HG02623 (cell line): ENCODE measurements around the gene PLP2.

ENCODE experiments used
- ATAC-seq: cut with Tn5 transposase; IDR thresholded peaks from one replicate; pipeline ENCODE4 v1.9.1; 2021; ENCODE audit warnings: moderate library complexity; ENCODE audit not compliant: unreplicated experiment

Gene PLP2

GRCh38 chrX:49186125-49187027 is 14.7 kb downstream of the PLP2 start, which contains the start of gene PRICKLE3:
Gene PRICKLE3, minus strand, starts transcription at chrX:49186373. Its CDS starts 76 bp downstream, at chrX:49186297.
- ATAC-seq: no peak

DNA sequence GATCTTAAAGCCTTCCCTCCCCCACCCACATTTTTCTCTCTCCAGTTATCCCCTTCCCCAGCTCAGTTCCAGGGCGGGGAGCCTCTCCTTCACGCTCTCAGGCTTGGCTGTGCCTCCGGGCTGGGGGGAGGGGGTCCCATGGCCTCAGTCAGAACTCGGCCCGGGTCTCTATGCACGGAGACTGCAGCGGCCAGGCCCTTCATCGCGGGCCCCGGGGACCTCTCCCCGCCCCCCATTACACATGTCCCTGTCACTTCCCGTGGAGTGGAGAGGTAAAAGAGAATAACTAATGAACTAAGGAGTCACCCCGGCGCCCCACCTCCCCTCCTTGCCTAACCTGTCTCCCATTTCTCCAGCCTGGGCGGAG is 15.3 kb downstream of the PLP2 start:
- no peak for ATAC-seq

GRCh38 chrX:49187526-49187925 is 15.8 kb downstream of the PLP2 start:
- no peak for ATAC-seq

- no peak for ATAC-seq
These were observed 16.9 kb downstream of the PLP2 start for GRCh38 chrX:49188468-49189076.

DNA sequence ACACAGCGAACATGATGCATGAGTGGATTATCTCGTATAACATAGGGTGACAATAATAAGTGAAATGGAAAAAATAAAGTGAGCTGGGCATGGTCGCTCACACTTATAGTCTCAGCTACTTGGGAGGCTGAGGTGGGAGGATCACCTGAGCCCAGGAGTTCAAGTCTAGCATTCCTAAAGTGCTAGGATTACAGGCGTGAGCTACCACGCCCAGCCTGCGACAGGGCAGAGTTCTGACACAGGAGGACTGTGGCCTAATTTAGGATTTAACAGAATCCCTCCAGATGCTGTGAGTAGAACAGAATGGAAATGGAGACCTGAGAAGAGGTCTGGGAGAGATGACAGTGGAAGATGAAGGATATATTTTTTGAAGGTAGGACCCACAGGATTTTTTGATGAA is 17.9 kb downstream of the PLP2 start:
- no peak for ATAC-seq

GRCh38 chrX:49190821-49191573 is 19.3 kb downstream of the PLP2 start:
- ATAC-seq: peak; percentile 89

DNA sequence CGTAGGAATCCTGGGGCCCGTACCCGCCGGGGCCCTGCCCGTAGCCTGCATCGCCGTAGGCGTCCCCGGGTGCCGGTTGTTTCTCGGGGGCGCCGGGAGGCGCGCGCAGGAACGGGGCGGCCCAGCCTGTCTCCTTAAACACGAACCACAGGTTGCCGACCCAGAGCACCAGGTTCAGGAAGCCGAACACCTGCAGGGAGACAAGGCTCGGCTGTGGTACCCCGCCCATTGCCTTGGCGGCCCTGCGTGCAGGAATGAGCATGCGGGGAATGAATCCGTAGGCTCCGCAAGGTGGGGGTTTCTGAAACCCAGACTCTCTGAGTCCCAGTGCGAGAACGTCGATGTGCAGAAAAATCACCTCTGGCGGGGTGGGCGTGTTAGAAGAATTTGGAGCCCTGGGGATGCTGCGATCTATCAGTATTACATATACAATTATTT is 19.9 kb downstream of the PLP2 start:
- ATAC-seq: peak; percentile 3

DNA sequence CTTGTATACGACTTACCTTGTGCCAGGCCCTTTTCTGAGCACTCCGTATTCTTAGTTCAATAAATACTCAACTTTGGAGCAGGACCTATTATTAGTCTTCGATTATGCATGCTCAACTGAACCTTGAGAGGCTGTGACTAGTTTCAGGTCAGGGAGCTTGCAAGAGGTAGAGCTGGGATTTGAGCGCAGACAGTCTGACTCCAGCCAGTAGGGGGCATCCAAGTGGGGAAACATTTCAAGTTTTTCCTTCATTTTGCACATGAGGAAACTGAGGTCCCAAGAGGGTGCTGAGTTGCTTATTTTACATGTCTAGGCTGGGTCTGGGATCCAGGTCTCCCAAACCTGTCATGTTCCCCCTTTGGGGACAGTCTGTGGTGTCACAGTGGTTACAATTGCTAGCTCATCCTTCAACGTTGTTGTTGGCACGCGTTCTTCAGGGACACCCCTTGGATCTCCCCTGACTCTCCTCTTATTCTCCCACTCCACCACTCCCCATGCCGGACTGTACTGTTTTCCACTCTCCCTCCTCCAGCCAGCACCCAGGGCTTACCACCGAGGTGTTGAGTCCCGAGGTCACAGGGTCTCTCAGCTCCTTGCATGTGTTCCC is 21.1 kb downstream of the PLP2 start:
- no peak for ATAC-seq

DNA sequence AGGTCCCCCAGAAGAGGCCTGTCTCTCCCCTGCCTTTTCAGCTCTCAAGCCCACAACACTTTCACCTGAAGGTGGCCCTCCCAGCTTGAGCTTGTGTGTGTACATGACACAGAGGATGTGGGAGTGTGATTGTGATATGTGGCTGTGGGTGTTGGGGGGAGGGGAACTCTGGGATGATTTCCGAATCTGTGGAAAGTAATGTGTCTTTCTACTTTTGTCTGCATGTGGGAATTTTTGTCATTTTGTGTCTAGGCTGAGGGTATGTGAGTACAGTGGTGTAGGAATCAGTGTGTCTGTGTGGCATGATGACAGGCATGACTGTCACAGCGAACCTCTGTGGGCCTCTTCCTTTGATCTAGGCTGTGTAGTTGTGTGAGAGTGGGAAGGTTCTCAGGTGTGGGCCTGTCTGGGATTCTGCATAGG is 21.9 kb downstream of the PLP2 start:
- no peak for ATAC-seq

- no peak for ATAC-seq
These were observed 25.9 kb downstream of the PLP2 start for GRCh38 chrX:49197543-49198087.

- ATAC-seq: no peak
These were observed 27.0 kb downstream of the PLP2 start for GRCh38 chrX:49198540-49199314.

DNA sequence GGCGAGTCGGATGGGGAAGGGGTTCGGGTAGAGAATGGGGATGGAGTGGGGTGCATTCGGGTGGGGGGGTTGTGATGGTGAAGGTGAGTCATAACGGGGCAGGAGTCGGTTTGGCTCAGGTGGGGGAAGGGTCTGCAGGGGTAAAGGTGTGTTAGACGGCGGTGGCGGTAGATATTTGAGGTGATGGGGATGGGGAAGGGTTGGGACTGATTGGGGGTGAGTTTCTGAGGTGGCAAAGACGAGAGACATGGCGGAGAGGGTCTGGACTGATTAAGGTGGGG is 27.6 kb downstream of the PLP2 start:
- no peak for ATAC-seq

DNA sequence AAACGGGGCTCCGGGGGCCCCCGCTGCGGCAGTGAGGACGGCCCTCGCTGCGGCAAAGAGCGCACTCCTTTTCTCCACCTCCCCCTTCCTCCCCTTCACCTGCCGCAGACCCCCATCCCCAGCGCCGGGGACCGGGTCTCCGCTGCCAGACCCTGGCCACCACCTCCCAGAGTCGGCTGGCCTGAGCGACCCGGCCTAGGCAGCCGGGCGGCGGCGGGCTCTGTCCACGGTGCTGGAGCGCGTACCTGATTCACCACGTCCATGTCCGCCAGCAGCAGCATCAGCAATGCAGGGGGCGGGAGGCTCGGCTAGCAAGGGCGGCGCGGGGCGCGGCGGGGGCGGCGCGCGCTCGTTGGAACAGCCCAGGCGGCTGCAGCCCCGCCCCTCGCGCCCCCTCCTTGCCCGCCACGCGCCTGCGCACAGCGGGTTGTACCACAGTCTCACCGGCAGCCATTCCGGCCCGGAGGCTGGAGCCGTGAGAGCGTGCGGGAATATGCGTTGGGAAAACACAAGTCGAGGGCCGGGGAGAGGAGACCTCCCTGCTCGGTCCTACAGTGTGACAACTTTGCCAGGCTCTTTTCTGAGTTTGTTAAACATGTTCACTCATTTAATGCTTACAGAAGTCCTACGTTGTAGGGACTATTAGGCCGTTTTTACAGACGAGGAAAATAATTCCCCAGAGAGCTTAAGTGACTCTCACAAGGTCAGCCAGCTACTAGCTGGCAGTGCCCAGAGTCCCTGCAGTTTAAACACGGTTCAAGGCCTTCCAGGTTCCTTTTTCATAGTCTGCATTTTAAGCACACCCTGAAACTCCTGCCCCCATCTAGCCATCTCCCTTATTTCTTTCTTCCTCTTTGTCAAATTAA is 28.4 kb downstream of the PLP2 start, which contains the start of gene SYP:
TSS of gene SYP (minus strand) at position 288 of the 866 bp plus-strand sequence. CDS start at position 281, 7 bp downstream.
- peak; percentile 96 for ATAC-seq

GRCh38 chrX:49202022-49202421 is 30.3 kb downstream of the PLP2 start:
- ATAC-seq: no peak

DNA sequence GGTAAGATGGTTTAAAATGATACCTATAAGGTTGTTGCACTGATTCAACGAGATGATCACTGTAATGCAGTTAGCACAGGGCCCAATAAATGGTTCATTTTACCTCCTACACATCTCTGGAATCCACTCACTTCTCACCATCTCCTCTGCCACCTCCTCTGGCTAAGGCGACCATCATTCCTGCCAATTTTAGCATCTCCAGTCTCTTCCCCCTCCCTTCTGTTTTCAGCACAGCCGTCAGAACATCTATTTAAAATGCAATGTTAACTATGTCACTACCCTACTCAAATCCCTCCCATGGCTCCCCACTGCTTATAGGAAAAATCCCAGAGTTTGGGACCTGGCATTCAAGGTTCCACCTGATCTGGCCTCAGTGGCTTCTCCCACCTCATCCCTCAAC is 31.8 kb downstream of the PLP2 start:
- no peak for ATAC-seq

DNA sequence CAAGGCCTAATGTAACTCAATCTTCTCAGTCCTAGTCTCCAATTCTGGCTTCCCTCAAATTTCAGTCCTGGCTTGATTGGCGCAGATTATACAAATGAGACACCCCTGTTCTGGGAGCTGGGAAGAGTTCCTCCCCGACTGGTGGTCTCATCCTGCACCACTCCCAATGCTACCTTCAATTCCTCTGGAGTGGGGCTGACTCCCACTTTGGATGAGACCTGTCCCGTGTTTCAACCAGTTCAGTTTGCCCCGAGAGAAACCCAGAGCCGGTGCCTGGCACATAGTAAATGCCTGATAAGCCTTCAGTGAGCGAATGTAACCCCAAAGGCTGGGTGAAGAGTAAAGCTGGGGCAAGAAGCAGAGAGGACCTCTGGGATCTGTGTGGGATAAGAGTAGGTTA is 32.3 kb downstream of the PLP2 start:
- no peak for ATAC-seq

DNA sequence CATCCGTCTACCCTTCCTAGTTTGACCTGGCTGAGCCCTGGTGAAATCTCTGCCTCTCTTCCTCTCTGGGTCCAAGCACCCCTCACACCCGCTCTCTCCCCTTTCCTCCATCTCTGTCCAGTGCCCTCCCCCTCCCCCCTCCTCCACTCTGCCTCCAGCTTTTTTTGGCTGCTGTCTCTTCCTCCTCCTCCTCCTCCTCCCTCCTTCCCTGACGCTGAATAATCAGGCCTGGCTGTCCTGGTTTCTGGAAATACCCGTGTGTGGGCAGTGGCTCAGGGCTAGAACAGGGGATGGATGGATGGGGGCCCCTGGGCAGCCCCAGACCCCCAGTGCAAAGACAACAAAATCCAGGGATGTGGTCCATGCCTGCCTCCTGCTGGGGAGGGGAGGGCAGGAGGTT is 33.0 kb downstream of the PLP2 start:
- ATAC-seq: no peak

GRCh38 chrX:49205443-49205842 is 33.7 kb downstream of the PLP2 start:
- ATAC-seq: no peak

DNA sequence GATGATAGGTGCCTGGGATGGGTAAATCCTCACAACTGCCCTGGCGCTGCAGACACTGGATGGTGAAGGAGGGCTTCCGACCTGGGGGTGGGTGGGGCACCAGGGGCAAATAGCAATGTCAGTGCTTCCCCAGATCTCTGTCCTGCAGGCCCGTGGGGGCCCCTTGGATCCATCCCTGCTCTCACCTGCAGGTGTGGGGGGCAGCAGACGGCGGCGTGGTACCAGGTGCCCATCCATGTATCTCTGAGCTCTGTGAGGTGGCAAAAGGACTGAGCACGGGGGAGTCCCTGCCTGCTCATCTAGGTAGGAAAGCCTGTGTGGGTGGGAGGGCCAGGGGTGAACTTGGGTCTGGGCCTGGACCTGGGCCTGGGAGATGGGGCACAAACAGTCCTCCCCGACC is 34.8 kb downstream of the PLP2 start:
- no peak for ATAC-seq
